Uterus (tissue), 2 donors: Measurements from ENCODE around the gene SCAPER.

ENCODE experiments used
- CTCF ChIP-seq, 4 experiments: fragments of 200-600 bp in 2 of 4; fragments of 450-650 bp in 2 of 4; sonication (generic) in 2 of 4; IDR thresholded peaks; one replicate each; pipeline ENCODE4 v1.5.1; 2016 to 2019; ENCODE audit warnings: antibody characterized with exemption in 4 of 4, mild to moderate bottlenecking in 2 of 4, moderate library complexity in 1 of 4
- POLR2A ChIP-seq, 2 donors: fragments of 450-650 bp; IDR thresholded peaks; one replicate each; pipeline ENCODE4 v1.6.1; 2016; ENCODE audit warnings: antibody characterized with exemption in 2 of 2, mild to moderate bottlenecking in 1 of 2, moderate library complexity in 1 of 2

- TF ChIP-seq CTCF (IDR thresholded peaks at IDR 0.05) (no peak), POLR2A (IDR thresholded peaks at IDR 0.05) (no peak)
Measured at GRCh38 chr15:76791511-76791910, 113.6 kb downstream of the SCAPER start.
